ENCODE measurements around the gene PLAAT4.
"Not testable (repeated sequence)": the region's sequence is repeated elsewhere in the genome, so short reads cannot be mapped to it uniquely, and the experiment has no call there.

The PLAAT4 gene

GRCh38 chr11:63535734-63536133 lies 874 bp upstream of the PLAAT4 start:
- DNase-seq (ENCODE audit: extremely low read depth, insufficient read length): no peak
- H3K4me3 ChIP-seq (replicated peaks; ENCODE audit: low read depth, low read length): no peak overlapping the region

DNA sequence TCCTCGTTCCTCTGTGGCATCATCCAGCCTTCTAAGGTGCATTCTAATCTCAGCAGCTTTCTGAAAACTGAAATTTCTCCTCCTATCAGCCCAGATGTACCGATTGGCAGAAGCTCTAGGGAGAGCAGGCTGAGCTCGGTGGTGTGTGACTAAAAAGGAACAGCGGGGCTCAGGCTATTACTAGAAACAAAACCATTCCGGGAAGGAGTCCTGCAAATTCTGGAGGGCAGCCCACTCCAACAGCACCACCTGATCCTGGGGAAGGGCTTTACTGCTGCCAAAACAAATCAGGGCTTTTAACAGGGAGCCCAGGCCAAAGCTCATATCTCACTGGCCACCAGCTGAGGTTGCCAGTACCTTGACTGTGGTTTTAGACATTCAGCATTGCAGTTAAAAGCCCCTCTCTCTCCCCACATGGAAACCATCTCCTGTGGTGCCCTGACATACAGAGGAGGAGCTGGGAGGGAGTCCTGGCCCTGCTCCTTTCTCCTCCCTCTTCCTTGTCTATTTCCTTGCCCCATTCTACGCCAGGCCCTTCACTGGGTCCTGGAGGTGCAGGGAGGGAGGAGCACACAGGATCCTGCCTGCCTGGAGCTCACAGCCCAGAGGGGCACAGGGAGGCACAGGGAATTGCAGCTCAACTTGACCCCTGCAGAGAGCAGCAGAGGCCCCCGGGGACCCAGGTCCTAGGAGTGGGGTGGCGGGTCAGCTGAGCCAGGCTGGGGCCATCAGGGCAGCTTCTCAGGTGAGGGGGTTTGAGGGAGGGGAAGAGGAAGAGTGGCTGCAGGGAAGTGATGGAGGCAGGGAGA lies 889 bp downstream of the PLAAT4 start:
- no peak for DNase-seq (ENCODE audit: extremely low read depth, insufficient read length)
- TF ChIP-seq, protein P1, sequence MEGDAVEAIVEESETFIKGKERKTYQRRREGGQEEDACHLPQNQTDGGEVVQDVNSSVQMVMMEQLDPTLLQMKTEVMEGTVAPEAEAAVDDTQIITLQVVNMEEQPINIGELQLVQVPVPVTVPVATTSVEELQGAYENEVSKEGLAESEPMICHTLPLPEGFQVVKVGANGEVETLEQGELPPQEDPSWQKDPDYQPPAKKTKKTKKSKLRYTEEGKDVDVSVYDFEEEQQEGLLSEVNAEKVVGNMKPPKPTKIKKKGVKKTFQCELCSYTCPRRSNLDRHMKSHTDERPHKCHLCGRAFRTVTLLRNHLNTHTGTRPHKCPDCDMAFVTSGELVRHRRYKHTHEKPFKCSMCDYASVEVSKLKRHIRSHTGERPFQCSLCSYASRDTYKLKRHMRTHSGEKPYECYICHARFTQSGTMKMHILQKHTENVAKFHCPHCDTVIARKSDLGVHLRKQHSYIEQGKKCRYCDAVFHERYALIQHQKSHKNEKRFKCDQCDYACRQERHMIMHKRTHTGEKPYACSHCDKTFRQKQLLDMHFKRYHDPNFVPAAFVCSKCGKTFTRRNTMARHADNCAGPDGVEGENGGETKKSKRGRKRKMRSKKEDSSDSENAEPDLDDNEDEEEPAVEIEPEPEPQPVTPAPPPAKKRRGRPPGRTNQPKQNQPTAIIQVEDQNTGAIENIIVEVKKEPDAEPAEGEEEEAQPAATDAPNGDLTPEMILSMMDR (IDR thresholded peaks at IDR 0.05; ENCODE audit: insufficient read depth, low read length, poor library complexity, severe bottlenecking): no peak
- H3K4me3 ChIP-seq (replicated peaks; ENCODE audit: low read depth, low read length): peak overlapping the region; percentile 40; the same call in 1 of the 2 replicates

More at GRCh38 chr11:63535734-63536133, 874 bp upstream of the PLAAT4 start:
- TF ChIP-seq, protein P1 (IDR thresholded peaks at IDR 0.05; ENCODE audit: insufficient read depth, low read length, poor library complexity, severe bottlenecking): no peak
- Histone ChIP-seq H3K27me3 (replicated peaks; ENCODE audit: control insufficient read depth, insufficient read depth, low read length) (no peaks in the 10 kb centered on the region), H3K36me3 (ENCODE audit: control insufficient read depth, insufficient read depth, low read length) (no peaks in the 10 kb centered on the region)

DNA sequence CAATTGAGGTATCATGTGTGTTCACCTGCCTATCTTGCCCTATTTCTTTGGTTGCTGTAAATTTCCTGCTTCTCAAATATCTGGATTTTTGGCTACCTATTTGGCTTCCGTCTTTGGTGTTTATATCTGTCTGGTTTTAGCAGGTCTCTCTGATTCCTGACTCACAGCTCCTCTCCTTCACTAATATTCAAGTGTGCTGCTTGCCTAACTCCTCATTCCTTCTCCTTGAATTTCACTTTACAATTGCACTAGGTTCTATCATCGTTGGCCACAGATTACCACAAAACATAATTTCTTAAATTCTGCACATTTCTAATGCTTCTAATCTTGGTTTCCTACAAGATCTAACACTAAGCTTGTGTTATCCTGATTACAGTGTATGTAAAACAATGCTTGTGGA lies 5.9 kb downstream of the PLAAT4 start:
- not testable (repeated sequence) for DNase-seq (ENCODE audit: extremely low read depth, insufficient read length); H3K27me3 ChIP-seq (replicated peaks; ENCODE audit: control insufficient read depth, insufficient read depth, low read length); H3K4me3 ChIP-seq (replicated peaks; ENCODE audit: low read depth, low read length); H3K36me3 ChIP-seq (ENCODE audit: control insufficient read depth, insufficient read depth, low read length)

More for the DNA sequence above, 889 bp downstream of the PLAAT4 start:
- no peaks in the 10 kb centered on the region for H3K27me3 ChIP-seq (replicated peaks; ENCODE audit: control insufficient read depth, insufficient read depth, low read length)
- H3K36me3 ChIP-seq (ENCODE audit: control insufficient read depth, insufficient read depth, low read length): no peaks in the 10 kb centered on the region

DNA sequence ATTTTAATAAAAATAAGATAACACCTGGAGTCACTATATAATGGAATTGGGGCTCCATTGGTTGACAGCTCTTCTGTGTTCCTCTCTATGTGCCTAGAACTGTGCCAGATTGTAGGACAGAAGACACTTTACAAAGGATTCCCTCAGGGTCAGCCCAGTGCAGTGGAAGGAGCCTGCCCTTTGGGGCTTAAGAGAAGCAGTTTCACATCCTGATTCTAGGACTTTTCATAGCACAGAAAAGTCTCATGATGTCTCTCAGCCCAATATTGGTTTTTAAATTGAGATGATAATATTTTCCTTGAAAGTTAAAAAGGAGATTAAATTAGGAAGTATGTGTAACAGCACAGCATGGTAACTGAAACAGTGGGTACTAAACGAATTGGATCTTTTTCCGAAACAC lies 7.1 kb downstream of the PLAAT4 start:
- H3K27me3 ChIP-seq (replicated peaks; ENCODE audit: control insufficient read depth, insufficient read depth, low read length): no peaks in the 10 kb centered on the region
- no peak for DNase-seq (ENCODE audit: extremely low read depth, insufficient read length)
- H3K4me3 ChIP-seq (replicated peaks; ENCODE audit: low read depth, low read length): no peak overlapping the region
- TF ChIP-seq, protein P1 (IDR thresholded peaks at IDR 0.05; ENCODE audit: insufficient read depth, low read length, poor library complexity, severe bottlenecking): no peak
- H3K36me3 ChIP-seq (ENCODE audit: control insufficient read depth, insufficient read depth, low read length): no peaks in the 10 kb centered on the region

DNA sequence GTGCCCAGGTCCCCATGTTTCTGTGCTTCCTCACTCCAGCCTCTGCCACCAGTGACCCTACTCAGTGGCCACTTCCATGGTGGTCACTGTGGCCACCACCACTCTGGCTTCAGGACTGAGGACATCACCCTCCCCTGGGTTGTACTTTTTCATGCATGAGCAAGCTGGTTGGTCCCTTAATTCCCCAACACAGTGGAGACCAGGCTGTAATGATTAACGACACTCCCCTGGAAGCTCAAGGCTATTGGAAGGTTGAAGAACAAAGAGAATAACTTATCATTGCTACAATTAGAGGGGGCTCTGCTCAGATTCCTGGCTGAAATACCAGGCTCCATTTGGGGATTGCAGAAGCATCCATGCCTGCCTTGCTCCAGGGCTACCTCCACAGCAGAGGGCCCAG lies 10.5 kb downstream of the PLAAT4 start:
- Histone ChIP-seq H3K36me3 (ENCODE audit: control insufficient read depth, insufficient read depth, low read length) (no peaks in the 10 kb centered on the region), H3K4me3 (replicated peaks; ENCODE audit: low read depth, low read length) (no peak overlapping the region), H3K27me3 (replicated peaks; ENCODE audit: control insufficient read depth, insufficient read depth, low read length) (no peaks in the 10 kb centered on the region)
- DNase-seq (ENCODE audit: extremely low read depth, insufficient read length): no peak
- TF ChIP-seq, protein P1 (IDR thresholded peaks at IDR 0.05; ENCODE audit: insufficient read depth, low read length, poor library complexity, severe bottlenecking): no peak

DNA sequence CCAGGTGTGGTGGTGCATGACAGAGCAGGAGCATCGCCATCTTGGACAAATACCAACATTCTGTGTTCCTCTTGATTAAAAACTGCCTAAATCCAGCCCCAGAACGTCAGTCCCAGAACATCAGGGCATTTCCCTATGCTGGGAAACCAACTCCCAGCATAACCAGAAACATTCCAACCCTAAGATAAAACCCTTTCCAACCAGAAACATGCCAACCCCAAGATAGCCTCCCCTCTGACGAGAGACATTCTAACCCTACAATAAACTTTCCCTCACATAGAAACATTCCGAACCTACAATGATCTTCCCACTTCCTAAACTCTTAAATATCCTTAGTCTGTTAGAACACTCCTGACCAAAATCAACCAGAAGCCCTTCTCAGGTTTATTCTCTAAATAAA lies 11.6 kb downstream of the PLAAT4 start:
- no peak for DNase-seq (ENCODE audit: extremely low read depth, insufficient read length)
- TF ChIP-seq, protein P1 (IDR thresholded peaks at IDR 0.05; ENCODE audit: insufficient read depth, low read length, poor library complexity, severe bottlenecking): no peak
- Histone ChIP-seq H3K27me3 (replicated peaks; ENCODE audit: control insufficient read depth, insufficient read depth, low read length) (no peaks in the 10 kb centered on the region), H3K4me3 (replicated peaks; ENCODE audit: low read depth, low read length) (no peak overlapping the region), H3K36me3 (ENCODE audit: control insufficient read depth, insufficient read depth, low read length) (no peaks in the 10 kb centered on the region)

All from GM06990 (cell line).